NB4 (cell line): ENCODE results near the gene TNRC6A.

Experiments used
- DNase-seq: peaks from one replicate; pipeline ENCODE4 v3.0.0; 2010; ENCODE audit warnings: low read depth
- H3K4me3 ChIP-seq: one replicate; pipeline ENCODE4 v1.5.1; 2011; ENCODE audit warnings: mild to moderate bottlenecking, low read depth, low read length, moderate library complexity
- MYC ChIP-seq: IDR thresholded peaks from 2 replicates; pipeline ENCODE4 v1.6.1; 2011; ENCODE audit warnings: low read depth, low read length
- POLR2A ChIP-seq: IDR thresholded peaks from 2 replicates; pipeline ENCODE4 v1.6.1; 2011; ENCODE audit warnings: mild to moderate bottlenecking; ENCODE audit not compliant: insufficient read length; ENCODE audit errors: extremely low read depth
- TF ChIP-seq, protein P1 (sequence below): IDR thresholded peaks from 2 replicates; pipeline ENCODE4 v1.6.1; 2011; ENCODE audit warnings: low read depth, low read length
- TF ChIP-seq, protein P2 (sequence below): IDR thresholded peaks from one replicate; pipeline ENCODE4 v1.5.1; 2012; ENCODE audit warnings: low read depth, low read length

TNRC6A gene

GRCh38 chr16:24774510-24774909, 45.1 kb downstream of the TNRC6A start:
- TF ChIP-seq MYC, result no peak
- TF ChIP-seq POLR2A, result no peak
- TF ChIP-seq, protein P1, sequence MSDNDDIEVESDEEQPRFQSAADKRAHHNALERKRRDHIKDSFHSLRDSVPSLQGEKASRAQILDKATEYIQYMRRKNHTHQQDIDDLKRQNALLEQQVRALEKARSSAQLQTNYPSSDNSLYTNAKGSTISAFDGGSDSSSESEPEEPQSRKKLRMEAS, result no peak
- TF ChIP-seq, protein P2, sequence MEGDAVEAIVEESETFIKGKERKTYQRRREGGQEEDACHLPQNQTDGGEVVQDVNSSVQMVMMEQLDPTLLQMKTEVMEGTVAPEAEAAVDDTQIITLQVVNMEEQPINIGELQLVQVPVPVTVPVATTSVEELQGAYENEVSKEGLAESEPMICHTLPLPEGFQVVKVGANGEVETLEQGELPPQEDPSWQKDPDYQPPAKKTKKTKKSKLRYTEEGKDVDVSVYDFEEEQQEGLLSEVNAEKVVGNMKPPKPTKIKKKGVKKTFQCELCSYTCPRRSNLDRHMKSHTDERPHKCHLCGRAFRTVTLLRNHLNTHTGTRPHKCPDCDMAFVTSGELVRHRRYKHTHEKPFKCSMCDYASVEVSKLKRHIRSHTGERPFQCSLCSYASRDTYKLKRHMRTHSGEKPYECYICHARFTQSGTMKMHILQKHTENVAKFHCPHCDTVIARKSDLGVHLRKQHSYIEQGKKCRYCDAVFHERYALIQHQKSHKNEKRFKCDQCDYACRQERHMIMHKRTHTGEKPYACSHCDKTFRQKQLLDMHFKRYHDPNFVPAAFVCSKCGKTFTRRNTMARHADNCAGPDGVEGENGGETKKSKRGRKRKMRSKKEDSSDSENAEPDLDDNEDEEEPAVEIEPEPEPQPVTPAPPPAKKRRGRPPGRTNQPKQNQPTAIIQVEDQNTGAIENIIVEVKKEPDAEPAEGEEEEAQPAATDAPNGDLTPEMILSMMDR, result no peak
- H3K4me3 ChIP-seq, result no peak overlapping the region
- DNase-seq, result no peak

GRCh38 chr16:24775455-24775854, 46.0 kb downstream of the TNRC6A start:
- TF ChIP-seq MYC, result no peak
- no peak for TF ChIP-seq POLR2A
- TF ChIP-seq, protein P1, result no peak
- TF ChIP-seq, protein P2, result no peak
- no peak overlapping the region for H3K4me3 ChIP-seq
- no peak for DNase-seq

DNA sequence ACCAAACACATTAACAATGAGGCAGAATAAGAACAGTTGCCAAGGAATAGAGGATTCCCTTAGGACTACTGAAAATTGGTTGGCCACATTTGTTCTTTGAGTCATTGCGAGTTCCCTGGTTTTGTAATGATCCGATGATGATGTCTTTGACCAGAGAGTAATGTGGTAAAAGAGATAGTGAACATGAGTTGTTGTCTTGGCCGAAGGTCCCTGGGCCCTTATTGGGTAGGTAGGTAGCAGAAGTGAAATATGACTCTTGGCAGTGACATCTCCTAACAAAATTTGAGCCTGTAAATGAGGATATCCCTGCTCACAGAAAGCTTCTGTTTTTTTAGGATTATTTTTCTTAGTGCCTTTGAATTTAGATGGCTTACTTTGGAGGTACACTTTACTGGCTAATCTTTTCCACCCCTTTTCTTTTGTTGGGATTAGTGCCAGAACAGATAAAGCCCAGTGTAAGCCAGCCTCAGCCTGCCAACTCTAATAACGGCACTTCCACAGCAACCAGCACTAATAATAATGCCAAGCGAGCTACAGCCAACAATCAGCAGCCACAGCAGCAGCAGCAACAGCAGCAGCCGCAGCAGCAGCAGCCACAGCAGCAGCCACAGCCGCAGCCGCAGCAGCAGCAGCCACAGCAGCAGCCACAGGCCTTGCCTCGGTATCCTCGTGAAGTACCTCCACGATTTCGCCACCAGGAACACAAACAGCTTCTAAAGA, 47.2 kb downstream of the TNRC6A start:
- no peak for DNase-seq
- TF ChIP-seq MYC (no peak), POLR2A (no peak)
- TF ChIP-seq, protein P2, result no peak
- TF ChIP-seq, protein P1, result no peak
- no peak overlapping the region for H3K4me3 ChIP-seq

DNA sequence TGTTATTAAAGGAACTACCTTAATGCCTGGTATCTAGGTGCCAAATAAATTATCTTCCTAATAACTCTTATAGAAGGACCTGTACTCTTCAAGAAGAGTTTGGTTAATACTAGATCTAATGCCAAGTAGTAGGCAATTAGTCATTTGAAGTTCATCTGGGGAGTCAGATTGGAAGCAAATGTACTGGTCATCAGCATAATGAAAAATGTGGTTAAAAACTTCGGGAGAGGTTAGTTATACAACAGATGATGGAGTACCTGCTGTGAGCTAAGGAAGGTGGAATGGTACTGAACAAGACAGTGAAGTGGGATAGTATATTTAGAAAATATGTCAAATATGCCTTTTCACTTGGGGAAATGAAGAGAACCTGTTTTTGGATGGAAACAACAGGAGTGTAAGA, 49.2 kb downstream of the TNRC6A start:
- no peak overlapping the region for H3K4me3 ChIP-seq
- DNase-seq, result no peak

DNA sequence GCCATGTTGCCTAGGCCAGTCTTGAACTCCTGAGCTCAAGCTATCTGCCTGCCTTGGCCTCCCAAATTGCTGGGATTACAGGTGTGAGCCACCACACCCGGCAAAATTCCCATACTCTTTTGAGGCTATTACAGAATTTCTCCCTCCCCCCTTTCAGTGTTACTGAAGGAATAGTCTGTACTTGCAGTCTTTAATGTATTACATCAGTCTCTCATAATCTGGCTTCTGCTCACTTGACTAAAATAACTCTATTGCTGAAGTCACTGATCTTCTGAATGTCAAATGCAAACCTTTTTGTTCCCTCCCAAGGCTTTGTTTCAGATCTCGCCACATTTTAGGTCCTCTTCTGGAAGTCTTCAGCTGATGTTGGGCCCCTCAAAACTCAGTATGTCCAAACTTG, 51.8 kb downstream of the TNRC6A start:
- TF ChIP-seq, protein P2, result no peak
- TF ChIP-seq MYC (no peak), POLR2A (no peak)
- TF ChIP-seq, protein P1, result no peak
- DNase-seq, result no peak
- H3K4me3 ChIP-seq, result no peak overlapping the region

More for the DNA sequence above, 49.2 kb downstream of the TNRC6A start:
- TF ChIP-seq, protein P2, result no peak
- no peak for TF ChIP-seq POLR2A
- TF ChIP-seq, protein P1, result no peak
- no peak for TF ChIP-seq MYC

GRCh38 chr16:24784121-24784520, 54.7 kb downstream of the TNRC6A start:
- H3K4me3 ChIP-seq, result no peak overlapping the region
- no peak for DNase-seq
- TF ChIP-seq, protein P2, result no peak
- TF ChIP-seq, protein P1, result no peak
- TF ChIP-seq MYC (no peak), POLR2A (no peak)
